ENCODE data around the gene SCO2. TPM values are rescaled to one million over a fixed set of nuclear protein-coding genes. Genes with fewer than 3 reads are reported as not detected.
A peak's percentile ranks its signal among the peaks of the same experiment; 100 is the strongest.

SCO2 gene
- total and polyA plus RNA-seq, 2 of the 13 experiments (the other 11 are each of a cell fraction or from before 2014, with no cell fraction given), result 0.32 to 3.7 TPM

GRCh38 chr22:50474710-50475651, 50.4 kb downstream of the SCO2 start, which contains the start of gene SBF1 (continued):
- TF ChIP-seq KLF9 (CRISPR knock-in tag; IDR thresholded peaks at IDR 0.05; ENCODE audit: low read depth) (no peak), PHF21A (CRISPR knock-in tag; IDR thresholded peaks at IDR 0.05) (no peak), ZNF724P (CRISPR knock-in tag; IDR thresholded peaks at IDR 0.05; ENCODE audit: borderline replicate concordance) (no peak), GPBP1L1 (CRISPR knock-in tag; IDR thresholded peaks at IDR 0.05) (no peak), MTF1 (CRISPR knock-in tag; IDR thresholded peaks at IDR 0.05) (no peak), ZNF430 (CRISPR knock-in tag; IDR thresholded peaks at IDR 0.05) (no peak), KAT8 (CRISPR knock-in tag; IDR thresholded peaks at IDR 0.05) (peak; percentile 48; the same call in 1 of the 2 replicates), AKAP8 (CRISPR knock-in tag; IDR thresholded peaks at IDR 0.05) (no peak), ZNF235 (CRISPR knock-in tag; IDR thresholded peaks at IDR 0.05; ENCODE audit: borderline replicate concordance) (peak; percentile 60; the same call in 1 of the 2 replicates), ZBTB7B (CRISPR knock-in tag; IDR thresholded peaks at IDR 0.05) (no peak; the same call in 1 of the 2 replicates), HNRNPUL1 (IDR thresholded peaks at IDR 0.05; ENCODE audit: low read depth, low read length) (no peak), ZKSCAN5 (CRISPR knock-in tag; IDR thresholded peaks at IDR 0.05) (no peak), CENPX (CRISPR knock-in tag; IDR thresholded peaks at IDR 0.05) (no peak), MNT (IDR thresholded peaks at IDR 0.05) (no peak), KLF15 (CRISPR knock-in tag; IDR thresholded peaks at IDR 0.05; ENCODE audit: borderline replicate concordance) (no peak), FOXK2 (IDR thresholded peaks at IDR 0.05) (no peak), ZNF660 (CRISPR knock-in tag; IDR thresholded peaks at IDR 0.05; ENCODE audit: borderline replicate concordance, low read depth) (no peak)
- TF ChIP-seq, protein P1, sequence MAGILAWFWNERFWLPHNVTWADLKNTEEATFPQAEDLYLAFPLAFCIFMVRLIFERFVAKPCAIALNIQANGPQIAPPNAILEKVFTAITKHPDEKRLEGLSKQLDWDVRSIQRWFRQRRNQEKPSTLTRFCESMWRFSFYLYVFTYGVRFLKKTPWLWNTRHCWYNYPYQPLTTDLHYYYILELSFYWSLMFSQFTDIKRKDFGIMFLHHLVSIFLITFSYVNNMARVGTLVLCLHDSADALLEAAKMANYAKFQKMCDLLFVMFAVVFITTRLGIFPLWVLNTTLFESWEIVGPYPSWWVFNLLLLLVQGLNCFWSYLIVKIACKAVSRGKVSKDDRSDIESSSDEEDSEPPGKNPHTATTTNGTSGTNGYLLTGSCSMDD (CRISPR knock-in tag; IDR thresholded peaks at IDR 0.05), result no peak
- TF ChIP-seq, protein P2, sequence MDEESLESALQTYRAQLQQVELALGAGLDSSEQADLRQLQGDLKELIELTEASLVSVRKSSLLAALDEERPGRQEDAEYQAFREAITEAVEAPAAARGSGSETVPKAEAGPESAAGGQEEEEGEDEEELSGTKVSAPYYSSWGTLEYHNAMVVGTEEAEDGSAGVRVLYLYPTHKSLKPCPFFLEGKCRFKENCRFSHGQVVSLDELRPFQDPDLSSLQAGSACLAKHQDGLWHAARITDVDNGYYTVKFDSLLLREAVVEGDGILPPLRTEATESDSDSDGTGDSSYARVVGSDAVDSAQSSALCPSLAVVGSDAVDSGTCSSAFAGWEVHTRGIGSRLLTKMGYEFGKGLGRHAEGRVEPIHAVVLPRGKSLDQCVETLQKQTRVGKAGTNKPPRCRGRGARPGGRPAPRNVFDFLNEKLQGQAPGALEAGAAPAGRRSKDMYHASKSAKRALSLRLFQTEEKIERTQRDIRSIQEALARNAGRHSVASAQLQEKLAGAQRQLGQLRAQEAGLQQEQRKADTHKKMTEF (CRISPR knock-in tag; IDR thresholded peaks at IDR 0.05), result peak; percentile 51; the same call in 1 of the 2 replicates

All from HepG2 (cell line).